Measurements from ENCODE around the gene PLEK2.
"Not testable (repeated sequence)": the region's sequence is repeated elsewhere in the genome, so short reads cannot be mapped to it uniquely, and the experiment has no call there.

The PLEK2 gene

DNA sequence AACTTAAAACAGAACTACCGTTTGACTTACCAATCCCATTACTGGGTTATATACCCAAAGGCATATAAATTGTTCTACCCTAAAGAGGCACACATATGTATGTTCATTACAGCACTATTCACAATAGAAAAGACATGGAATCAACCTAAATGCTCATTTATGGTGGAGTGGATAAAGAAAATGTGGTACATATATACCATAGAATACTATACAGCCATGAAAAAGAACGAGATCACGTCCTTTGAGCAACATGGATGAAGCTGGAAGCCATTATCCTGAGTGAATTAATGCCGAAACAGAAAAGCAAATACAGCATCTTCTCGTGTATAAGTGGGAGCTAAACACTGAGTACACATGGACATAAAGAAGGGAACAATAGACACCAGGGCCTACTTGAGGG lies 44.8 kb upstream of the PLEK2 start:
- no peak for ATAC-seq (ENCODE audit: low read depth)
- no peak overlapping the region for H3K4me3 ChIP-seq (ENCODE audit: severe bottlenecking)
- peaks cover 3% of the 10 kb centered on the region for H3K9me3 ChIP-seq (ENCODE audit: severe bottlenecking)
- H3K27ac ChIP-seq (ENCODE audit: poor library complexity, severe bottlenecking) = no peak overlapping the region
- TF ChIP-seq, protein P1, sequence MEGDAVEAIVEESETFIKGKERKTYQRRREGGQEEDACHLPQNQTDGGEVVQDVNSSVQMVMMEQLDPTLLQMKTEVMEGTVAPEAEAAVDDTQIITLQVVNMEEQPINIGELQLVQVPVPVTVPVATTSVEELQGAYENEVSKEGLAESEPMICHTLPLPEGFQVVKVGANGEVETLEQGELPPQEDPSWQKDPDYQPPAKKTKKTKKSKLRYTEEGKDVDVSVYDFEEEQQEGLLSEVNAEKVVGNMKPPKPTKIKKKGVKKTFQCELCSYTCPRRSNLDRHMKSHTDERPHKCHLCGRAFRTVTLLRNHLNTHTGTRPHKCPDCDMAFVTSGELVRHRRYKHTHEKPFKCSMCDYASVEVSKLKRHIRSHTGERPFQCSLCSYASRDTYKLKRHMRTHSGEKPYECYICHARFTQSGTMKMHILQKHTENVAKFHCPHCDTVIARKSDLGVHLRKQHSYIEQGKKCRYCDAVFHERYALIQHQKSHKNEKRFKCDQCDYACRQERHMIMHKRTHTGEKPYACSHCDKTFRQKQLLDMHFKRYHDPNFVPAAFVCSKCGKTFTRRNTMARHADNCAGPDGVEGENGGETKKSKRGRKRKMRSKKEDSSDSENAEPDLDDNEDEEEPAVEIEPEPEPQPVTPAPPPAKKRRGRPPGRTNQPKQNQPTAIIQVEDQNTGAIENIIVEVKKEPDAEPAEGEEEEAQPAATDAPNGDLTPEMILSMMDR (IDR thresholded peaks at IDR 0.05; ENCODE audit: poor library complexity, severe bottlenecking) = no peak
- no peaks in the 10 kb centered on the region for H3K4me1 ChIP-seq (ENCODE audit: insufficient read depth, poor library complexity, severe bottlenecking)
- H3K27me3 ChIP-seq (ENCODE audit: insufficient read depth, poor library complexity, severe bottlenecking) = no peaks in the 10 kb centered on the region
- no peaks in the 10 kb centered on the region for H3K36me3 ChIP-seq (ENCODE audit: low read depth)
- no peak for DNase-seq (ENCODE audit: low spot score)

DNA sequence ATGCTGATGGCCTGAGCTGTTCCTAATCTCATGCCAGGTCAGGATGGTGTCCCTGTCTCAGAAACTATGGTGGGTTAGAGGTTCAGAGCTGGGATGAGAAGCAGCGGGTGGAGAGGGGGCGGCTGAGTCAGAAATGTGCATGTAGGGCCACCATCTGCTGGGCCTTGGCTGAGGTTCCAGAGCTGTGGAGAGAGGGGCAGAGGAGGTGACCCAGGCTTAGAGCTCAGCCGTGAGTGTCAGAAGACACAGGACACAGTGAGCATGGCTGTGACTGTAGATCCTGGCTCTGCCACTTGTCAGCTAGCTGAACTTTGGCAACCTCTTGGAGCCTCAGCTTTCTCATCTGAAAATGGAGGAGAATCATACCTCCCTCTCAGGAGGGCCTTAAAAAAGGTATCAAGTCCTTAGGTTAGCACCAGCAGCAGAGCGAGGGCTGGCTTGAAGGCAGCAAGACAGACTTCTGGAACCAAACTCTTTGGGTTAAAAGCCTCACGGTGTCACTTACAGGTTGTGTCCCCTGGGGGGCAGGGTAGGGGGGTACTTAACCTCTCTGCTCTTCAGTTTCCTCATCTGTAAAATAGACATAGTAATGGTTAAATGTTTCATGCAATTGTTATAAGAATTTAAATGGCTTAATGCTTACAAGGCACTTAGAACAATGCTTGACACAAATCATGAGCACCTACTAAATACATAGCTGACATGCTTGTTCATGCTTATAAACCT lies 41.8 kb upstream of the PLEK2 start:
- no peak overlapping the region for H3K4me3 ChIP-seq (ENCODE audit: severe bottlenecking)
- no peak for ATAC-seq (ENCODE audit: low read depth)
- H3K36me3 ChIP-seq (ENCODE audit: low read depth) = no peaks in the 10 kb centered on the region
- TF ChIP-seq, protein P1 (IDR thresholded peaks at IDR 0.05; ENCODE audit: poor library complexity, severe bottlenecking) = no peak
- no peak overlapping the region for H3K27ac ChIP-seq (ENCODE audit: poor library complexity, severe bottlenecking)
- no peaks in the 10 kb centered on the region for H3K27me3 ChIP-seq (ENCODE audit: insufficient read depth, poor library complexity, severe bottlenecking)
- no peak for DNase-seq (ENCODE audit: low spot score)
- H3K4me1 ChIP-seq (ENCODE audit: insufficient read depth, poor library complexity, severe bottlenecking) = no peaks in the 10 kb centered on the region
- H3K9me3 ChIP-seq (ENCODE audit: severe bottlenecking) = peaks cover 3% of the 10 kb centered on the region

DNA sequence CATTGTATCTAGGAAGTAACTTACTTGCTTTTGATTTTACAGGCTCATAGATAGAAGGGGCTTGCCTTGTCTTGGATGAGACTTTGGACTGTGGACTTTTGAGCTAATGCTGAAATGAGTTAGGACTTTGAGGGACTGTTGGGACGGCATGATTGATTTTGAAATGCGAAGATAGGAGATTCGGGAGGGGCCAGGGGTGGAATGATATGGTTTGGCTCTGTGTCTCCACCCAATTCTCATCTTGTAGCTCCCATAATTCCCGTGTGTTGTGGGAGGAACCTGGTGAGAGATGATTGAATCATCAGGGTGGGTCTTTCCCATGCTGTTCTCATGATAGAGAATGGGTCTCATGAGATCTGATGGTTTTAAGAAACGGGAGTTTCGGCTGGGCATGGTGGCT lies 39.7 kb upstream of the PLEK2 start:
- H3K27me3 ChIP-seq (ENCODE audit: insufficient read depth, poor library complexity, severe bottlenecking); H3K9me3 ChIP-seq (ENCODE audit: severe bottlenecking); H3K27ac ChIP-seq (ENCODE audit: poor library complexity, severe bottlenecking); H3K4me1 ChIP-seq (ENCODE audit: insufficient read depth, poor library complexity, severe bottlenecking); ATAC-seq (ENCODE audit: low read depth); H3K4me3 ChIP-seq (ENCODE audit: severe bottlenecking); DNase-seq (ENCODE audit: low spot score); H3K36me3 ChIP-seq (ENCODE audit: low read depth): not testable (repeated sequence)

DNA sequence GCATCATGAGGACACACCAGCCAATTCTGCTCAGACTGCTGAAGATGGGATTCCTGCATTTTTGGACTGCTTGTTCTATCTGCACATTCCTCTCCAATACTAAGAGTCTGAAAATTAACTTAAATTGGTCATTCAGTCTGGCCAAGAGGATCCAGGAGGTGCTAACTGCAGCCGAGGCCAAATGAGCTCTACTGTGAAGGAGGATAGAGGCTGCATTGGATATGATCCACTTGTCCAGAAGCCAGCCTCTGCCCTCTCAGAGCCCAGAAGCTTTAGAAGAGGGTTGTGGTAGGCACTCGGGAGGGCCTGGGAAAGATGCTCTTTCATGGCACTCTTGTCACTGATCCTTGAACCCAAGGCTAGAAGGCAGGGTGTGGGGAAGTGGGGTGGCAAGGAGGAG lies 37.1 kb upstream of the PLEK2 start:
- H3K9me3 ChIP-seq (ENCODE audit: severe bottlenecking) = no peaks in the 10 kb centered on the region
- no peak overlapping the region for H3K4me3 ChIP-seq (ENCODE audit: severe bottlenecking)
- ATAC-seq (ENCODE audit: low read depth) = no peak
- TF ChIP-seq, protein P1 (IDR thresholded peaks at IDR 0.05; ENCODE audit: poor library complexity, severe bottlenecking) = no peak
- H3K27me3 ChIP-seq (ENCODE audit: insufficient read depth, poor library complexity, severe bottlenecking) = no peaks in the 10 kb centered on the region
- H3K27ac ChIP-seq (ENCODE audit: poor library complexity, severe bottlenecking) = no peak overlapping the region
- no peaks in the 10 kb centered on the region for H3K36me3 ChIP-seq (ENCODE audit: low read depth)
- H3K4me1 ChIP-seq (ENCODE audit: insufficient read depth, poor library complexity, severe bottlenecking) = peaks cover 12% of the 10 kb centered on the region
- DNase-seq (ENCODE audit: low spot score) = no peak

DNA sequence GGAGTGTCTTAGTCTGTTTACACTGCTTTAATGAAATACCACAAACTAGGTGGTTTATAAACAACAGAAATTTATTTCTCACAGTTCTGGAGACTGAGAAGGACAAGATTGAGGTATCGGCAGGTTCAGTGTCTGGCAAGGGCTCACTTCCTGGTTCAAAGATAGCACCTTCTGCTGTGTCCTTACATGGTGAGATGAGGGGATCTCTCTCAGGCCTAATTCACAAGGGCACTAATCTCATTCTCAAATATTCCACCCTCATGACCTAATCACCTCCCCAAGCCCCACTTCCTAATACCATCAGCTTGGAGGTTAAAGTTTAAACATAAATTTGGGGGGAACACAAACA lies 35.0 kb upstream of the PLEK2 start:
- TF ChIP-seq, protein P1 (IDR thresholded peaks at IDR 0.05; ENCODE audit: poor library complexity, severe bottlenecking) = no peak
- Histone ChIP-seq H3K27ac (ENCODE audit: poor library complexity, severe bottlenecking) (no peak overlapping the region), H3K4me3 (ENCODE audit: severe bottlenecking) (no peak overlapping the region), H3K27me3 (ENCODE audit: insufficient read depth, poor library complexity, severe bottlenecking) (no peaks in the 10 kb centered on the region), H3K36me3 (ENCODE audit: low read depth) (no peaks in the 10 kb centered on the region), H3K9me3 (ENCODE audit: severe bottlenecking) (no peaks in the 10 kb centered on the region), H3K4me1 (ENCODE audit: insufficient read depth, poor library complexity, severe bottlenecking) (peaks cover 18% of the 10 kb centered on the region)
- no peak for ATAC-seq (ENCODE audit: low read depth)
- DNase-seq (ENCODE audit: low spot score) = no peak

Measured in RWPE2 (cell line).